GM21390 (cell line): ENCODE measurements around the gene DLG1.

Experiments
- ATAC-seq: cut with Tn5 transposase; IDR thresholded peaks from one replicate; pipeline ENCODE4 v1.9.1; 2021; ENCODE audit not compliant: unreplicated experiment

Gene DLG1

DNA sequence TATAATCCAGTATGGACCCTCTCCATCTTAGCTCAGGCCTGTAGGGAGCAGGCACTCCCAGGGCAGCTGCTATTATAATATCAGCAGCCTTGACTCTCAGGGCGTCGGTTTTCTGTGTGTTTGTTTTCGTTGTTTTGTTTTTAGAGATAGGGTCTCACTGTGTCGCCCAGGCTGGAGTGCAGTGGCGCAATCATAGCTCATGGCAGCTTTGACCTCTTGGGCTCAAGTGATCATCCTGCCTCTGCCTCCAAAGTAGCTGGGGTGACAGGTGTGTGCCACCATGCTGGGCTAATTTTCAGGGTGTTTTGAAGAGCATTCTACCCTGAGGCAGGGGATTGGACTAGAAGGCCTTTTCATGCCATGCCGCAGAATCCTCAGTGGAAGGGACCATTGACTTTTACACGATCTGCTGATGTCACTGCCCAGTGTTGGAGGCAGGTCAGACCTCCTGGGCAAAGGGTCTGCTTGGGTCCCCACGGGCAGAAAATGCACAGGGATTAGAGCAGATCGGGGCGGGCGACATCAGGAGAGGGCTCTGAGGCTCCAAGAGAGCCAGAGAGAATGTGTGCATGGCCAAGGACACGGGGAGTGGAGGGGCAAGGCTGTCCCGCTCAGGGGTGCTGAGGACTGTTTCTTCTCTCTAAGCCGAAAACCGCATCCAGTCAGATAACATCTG lies 276.5 kb downstream of the DLG1 start:
- no peak for ATAC-seq

- no peak for ATAC-seq
Observed at GRCh38 chr3:197021231-197021630, 277.2 kb downstream of the DLG1 start.

GRCh38 chr3:197019535-197019934 lies 278.9 kb downstream of the DLG1 start:
- no peak for ATAC-seq

DNA sequence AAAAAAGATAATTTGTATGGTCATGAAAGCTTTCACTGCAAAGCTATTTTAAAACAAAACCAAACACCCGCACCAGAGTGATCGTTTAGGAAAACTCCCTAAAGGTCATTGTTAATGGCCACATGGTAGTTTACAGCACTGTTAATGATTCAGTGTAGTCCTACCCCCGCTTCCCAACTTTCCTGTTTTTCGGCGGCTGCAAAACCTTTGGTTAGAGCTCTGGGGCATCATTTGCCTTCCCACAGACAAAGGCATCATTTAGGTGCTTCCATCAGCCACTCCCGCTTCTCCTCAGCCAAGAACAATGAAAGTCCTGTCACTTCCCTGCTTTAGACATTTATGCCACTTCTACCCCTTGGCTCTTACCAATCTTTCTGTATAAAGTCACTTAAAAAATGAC lies 279.4 kb downstream of the DLG1 start:
- ATAC-seq: no peak

DNA sequence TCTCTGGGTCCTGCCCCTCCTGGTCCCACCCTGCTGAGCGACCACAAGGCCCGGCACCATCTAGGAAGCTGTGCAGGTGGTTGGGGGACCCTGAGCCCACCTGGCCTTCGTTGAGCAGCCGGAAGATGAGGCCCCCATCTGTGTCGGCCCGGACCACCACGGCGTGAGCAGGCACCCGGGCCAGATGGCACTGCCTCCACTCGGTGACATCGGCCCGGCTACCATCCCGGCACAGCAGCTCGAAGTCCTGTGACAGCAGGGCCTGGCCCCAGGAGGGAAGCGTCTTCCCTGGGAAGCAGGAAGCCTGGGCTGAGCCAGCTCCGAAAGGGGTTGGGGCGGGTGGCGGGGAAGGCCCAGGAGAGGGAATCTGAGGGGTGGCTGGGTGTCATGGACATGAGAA lies 281.4 kb downstream of the DLG1 start:
- ATAC-seq: no peak

GRCh38 chr3:197015790-197016736 lies 282.3 kb downstream of the DLG1 start:
- no peak for ATAC-seq

- ATAC-seq: no peak
Observed at GRCh38 chr3:197014942-197015575, 283.4 kb downstream of the DLG1 start.

GRCh38 chr3:197014024-197014423 lies 284.4 kb downstream of the DLG1 start:
- no peak for ATAC-seq

DNA sequence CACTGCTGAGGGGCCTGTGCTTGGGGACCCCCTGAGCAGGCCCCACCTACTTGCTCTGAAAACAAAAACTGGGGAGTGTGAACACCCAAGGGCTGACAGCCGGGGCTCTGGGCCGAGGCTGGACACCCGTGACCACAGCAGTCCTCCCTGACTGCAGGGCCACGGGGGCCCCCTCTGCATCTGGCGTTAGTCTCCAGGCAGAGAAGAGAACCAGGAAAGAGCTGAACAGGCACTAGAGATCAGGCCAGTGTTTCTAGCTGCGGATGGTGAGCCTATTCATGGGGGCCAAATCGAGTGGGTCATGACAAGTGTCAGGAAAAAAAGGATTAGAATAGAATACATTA lies 285.9 kb downstream of the DLG1 start:
- ATAC-seq: no peak

DNA sequence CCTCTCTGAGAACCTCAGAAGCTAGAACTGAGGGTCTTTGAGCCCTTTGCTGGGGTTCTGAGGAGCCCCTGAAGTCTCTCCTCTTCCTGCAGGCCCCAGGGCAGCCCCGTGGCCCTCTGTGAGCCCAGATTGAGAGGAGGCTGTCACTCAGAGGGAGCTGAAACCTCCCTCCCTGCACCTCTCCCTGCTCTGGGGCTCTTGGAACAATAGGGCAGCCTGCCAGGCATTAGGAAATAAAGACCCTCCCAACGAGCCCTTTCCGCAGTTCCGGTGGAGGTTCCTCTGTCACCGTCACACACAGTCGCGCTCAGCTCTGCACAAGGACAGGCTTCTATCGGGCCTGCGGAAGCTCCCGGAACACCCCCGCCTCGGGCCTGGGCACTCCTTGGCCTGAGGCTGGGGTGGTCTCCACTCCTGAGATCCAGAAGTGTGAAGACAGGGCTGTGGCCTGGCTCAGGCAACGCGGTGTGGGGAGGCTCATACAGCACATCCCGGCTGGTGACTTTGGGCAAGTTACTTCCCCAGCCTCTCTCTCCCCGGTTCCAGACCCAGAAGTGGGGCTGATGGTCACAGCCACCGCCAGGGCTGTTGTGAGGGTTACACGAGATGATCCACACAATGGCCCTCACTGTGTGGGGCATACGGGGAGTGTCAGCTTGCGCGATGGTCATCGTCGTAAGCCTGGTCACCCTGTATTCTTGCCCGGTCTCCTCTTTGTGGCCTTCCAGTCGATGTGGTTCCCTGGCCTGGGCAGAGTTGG lies 286.5 kb downstream of the DLG1 start:
- no peak for ATAC-seq

DNA sequence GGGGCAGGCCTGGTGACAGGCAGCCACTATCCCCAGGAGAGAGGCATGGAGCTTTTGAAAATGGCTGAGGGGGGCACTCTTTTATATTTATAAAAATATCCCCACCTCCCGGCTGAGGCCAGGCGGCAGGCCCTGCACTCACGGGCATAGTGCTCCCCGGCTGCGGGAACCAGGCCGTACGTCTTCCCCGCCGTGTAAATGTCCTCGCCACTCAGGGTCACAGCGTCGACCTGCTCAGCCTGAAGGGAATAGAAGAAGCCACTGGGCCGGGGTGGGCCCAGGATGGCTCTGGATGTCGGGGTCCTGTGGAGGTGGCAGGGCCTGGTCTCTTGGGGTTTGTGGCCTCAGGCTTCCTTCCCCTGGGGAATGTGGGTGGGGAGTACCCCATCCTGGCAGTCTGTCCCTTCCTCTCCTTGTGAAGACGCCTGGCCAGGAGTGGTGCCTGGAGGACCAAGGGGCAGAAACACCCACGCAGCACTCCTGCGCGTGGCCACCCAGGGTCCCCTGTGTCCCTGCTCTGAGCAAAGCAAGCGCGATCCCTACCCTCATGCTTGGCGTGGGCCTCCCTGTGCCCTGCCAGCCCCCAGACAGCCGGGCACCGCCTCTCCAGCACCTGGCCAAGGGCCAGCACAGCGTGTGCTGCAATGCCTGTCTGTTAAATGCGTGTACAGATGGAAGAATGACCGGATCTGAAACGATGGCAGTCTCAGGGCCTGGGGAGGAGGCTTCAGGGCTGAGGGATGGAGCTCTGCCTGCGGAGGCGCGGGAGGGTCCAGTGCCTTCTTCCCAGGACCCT lies 287.7 kb downstream of the DLG1 start:
- no peak for ATAC-seq

GRCh38 chr3:197009532-197010019 lies 288.8 kb downstream of the DLG1 start:
- ATAC-seq: no peak

DNA sequence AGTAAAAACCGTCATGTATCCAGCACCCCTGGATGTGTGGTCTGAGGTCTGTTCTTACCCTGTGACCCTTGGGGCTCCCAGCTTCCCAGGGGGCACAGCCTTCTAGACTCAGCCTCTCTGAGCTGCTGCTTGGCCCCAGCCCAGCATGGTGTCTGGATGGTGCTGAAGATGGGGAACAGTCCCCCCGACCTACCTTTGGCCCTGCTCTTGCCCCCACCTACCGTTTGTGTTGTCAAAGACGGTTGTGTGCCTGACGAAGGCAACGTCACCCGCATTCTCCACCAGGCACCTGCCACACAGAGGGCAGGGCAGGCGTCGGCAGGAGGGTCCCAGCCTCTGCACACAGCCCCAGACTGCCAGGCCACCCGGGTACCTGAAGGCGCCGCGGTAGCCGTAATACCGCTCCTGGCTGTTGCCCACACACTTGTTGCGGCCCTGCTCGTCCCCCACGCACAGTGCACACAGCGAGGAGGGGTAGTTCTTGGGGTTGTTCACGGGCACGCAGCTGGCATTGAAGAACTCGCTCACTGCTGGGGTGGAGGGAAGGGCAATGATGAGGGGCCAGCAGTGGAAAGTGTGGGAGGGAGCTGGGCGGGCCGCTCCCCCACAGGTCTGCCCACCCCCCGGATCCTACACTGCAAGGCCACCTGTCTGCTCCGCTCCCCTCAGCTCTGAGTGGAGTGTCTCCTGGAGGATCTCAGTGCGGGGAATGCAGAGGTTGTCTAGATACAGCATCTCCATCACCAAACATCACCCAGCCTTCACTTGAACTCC lies 289.8 kb downstream of the DLG1 start:
- ATAC-seq: no peak

DNA sequence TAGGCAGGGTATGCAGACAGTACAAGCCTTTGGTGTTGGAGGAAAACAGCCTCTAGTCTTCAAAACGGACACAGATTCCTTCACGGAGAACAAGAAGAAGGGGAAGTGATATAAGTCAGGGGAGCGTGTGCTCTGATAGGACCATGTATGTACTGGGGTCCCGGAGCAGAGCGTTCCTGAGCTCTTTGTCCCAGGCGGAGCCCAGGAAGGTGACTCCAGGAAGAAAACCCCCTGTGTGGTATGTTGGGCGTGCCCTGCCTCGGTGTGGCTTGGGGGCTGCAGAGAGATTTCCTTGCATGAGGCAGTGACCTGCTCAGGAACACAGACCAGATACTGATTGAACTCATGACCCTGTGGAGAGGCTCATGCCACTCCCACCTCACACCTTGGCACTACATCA lies 290.5 kb downstream of the DLG1 start:
- no peak for ATAC-seq

DNA sequence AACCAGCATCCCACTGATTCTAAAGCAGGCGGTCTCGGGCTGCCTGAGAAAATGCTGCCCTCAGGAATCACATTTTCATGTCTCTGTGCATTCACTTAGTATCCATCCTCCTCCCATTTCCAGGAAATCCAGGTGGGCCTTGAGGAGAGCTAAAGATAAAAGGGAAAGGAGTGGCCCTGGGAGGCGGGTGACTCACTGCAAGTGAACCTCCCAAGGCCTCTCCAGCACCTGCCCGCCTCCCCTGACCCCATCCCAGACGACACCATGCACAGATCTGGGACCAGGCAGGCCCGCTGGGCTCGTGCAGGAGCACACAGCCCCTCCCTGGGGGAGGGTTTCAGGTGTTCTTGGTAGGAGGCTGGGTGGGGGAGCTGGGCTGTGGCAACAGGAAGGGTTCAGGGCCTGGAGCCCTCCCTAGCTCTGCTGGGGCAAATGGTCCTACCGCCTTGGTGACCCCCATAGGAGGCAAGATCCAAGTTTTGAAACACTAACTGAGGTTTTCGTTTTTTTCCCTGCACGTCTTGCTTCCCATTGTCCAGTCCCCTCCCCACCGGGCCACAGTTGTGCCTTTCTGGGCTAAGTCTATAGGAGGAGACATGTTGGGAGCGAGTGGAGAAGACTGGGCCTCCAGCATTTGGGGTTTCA lies 291.0 kb downstream of the DLG1 start:
- ATAC-seq: no peak

DNA sequence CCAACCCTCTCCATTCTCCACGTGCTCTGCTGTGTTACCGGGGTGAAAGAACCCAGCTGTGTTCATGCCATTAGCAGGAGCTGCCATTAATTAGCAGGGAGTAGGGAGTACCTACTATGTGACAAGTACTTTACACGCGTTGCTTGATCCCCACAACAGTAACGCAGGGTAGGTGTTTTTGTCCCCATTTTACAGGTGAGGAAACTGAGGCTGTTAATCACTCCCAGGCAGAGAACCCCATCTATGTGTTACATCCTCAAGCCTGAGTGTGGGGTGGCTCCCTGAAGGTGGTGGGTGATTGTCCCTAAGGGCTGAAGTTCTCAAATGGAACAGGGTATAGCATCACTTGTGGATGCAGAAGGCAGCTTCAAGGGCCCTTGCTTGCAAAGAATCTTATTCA lies 291.6 kb downstream of the DLG1 start:
- ATAC-seq: no peak

- ATAC-seq: no peak
Observed at GRCh38 chr3:197006446-197006845, 292.0 kb downstream of the DLG1 start.

- ATAC-seq: peak; percentile 12
Observed at GRCh38 chr3:197003461-197004385, 294.7 kb downstream of the DLG1 start.
